ENCODE measurements around the gene IFT122.

DNA sequence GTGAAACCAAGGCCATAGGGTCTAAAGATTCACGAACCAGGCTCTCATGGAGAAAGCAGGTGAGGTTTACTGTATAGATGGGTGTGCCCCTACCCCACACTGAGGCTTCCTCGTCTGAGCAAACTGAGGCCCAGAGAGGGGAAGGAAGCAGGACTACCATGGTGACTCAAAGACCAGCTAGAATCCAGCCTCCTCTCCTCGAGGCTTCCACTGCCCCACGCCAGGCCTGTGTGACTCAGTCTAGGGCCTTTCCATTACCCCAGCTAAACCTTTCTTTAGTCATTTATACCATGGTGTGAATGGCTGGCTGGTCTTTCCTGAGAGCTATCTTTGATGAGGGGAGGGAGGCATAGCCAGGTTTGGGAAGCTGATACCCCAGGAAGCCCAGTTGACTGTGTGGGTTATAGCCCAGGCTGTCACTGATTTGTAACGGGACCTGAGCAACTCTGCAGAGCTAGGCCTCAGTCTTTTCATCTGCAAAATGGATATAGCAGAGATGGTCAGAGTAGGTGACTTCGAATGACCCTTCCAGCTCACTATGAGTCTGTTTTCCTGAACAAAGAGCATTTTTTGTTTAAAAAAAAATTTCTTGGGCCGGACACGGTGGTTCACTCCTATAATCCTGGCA is 85.4 kb downstream of the IFT122 start:
- TF ChIP-seq, protein P1, sequence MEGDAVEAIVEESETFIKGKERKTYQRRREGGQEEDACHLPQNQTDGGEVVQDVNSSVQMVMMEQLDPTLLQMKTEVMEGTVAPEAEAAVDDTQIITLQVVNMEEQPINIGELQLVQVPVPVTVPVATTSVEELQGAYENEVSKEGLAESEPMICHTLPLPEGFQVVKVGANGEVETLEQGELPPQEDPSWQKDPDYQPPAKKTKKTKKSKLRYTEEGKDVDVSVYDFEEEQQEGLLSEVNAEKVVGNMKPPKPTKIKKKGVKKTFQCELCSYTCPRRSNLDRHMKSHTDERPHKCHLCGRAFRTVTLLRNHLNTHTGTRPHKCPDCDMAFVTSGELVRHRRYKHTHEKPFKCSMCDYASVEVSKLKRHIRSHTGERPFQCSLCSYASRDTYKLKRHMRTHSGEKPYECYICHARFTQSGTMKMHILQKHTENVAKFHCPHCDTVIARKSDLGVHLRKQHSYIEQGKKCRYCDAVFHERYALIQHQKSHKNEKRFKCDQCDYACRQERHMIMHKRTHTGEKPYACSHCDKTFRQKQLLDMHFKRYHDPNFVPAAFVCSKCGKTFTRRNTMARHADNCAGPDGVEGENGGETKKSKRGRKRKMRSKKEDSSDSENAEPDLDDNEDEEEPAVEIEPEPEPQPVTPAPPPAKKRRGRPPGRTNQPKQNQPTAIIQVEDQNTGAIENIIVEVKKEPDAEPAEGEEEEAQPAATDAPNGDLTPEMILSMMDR (IDR thresholded peaks at IDR 0.05; ENCODE audit: low read length) = no peak
- no peak for TF ChIP-seq EZH2 (IDR thresholded peaks at IDR 0.05; ENCODE audit: borderline replicate concordance, low read length)
